GM18861 (cell line): Measurements from ENCODE around the gene NTM.

Experiments used
- ATAC-seq: cut with Tn5 transposase; IDR thresholded peaks from one replicate; pipeline ENCODE4 v1.9.1; 2021; ENCODE audit not compliant: unreplicated experiment

The NTM gene

DNA sequence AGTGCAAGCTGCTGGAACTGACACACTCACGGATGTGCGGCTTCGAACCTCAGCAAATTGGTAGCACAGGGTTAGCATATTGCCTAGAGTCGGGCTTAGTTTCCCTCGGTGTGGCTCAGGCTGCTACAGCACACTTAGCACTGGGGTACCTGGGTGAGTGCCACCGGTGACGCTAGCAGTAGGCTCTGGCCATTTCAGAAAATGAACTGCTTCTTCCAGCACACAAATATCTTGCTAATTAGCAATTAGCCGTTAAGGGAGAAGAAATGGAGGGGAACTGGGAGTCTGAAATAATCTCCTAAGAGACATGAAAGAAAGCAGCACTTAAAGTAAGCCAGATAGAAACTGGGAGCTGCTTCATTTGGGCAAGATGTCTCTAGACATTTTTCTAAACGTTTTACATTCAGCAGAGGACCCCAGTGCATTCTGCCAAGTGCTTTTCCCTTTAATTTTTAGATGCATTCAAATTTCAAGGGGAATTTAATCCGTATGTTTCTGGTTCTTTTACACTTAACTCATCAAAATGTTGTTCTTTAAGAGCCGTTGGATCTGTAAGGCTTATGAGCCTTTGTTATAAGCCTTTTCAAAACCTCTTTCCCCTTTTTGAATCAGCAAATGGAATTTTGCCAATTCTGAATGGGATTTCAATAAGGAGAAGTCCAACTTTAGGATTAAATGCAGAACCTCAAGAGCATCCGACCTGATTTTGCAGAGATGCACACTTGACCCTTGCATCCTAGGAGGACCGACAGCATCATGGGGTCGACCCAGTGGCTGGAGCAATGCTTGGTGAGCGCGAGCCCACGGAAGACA, 708.1 kb downstream of the NTM start:
- no peak for ATAC-seq

DNA sequence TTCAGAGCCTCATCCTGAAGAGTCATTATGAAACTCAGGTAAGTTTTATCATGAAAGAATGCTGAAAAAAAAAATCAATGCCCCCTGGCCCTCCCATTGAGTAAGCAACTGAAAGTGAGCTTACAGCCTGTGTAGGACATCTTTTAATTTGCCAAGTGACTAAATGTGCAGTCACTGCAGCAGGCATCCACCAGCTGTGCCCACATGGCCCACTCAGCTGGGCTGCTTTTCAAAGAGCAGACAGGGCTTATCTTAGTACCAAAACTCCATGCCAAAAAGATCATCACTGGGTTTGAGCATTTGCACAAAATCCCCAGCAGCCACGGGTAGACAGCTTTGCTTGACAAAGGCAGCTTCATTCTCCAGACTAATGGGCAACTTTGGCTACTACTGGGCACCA, 709.7 kb downstream of the NTM start:
- no peak for ATAC-seq

DNA sequence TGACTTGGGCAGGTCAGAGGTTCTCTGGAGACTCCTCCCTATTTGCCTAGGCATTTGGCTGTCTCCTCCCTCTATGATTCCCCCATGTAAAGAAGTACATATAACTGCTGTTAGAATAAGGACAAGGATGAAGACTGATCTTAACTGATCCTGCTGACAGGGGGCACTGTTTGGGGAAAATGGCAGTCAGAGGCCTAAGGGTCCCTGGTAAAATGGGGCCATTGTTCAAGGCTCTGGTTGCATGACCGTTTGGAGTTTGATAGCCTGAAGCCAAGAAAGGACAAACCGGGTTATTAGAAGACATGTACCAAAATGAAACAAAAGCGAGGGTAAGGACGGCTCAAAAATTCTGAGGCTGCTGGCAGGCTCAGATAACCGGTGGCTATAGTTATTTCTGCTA, 712.2 kb downstream of the NTM start:
- no peak for ATAC-seq

DNA sequence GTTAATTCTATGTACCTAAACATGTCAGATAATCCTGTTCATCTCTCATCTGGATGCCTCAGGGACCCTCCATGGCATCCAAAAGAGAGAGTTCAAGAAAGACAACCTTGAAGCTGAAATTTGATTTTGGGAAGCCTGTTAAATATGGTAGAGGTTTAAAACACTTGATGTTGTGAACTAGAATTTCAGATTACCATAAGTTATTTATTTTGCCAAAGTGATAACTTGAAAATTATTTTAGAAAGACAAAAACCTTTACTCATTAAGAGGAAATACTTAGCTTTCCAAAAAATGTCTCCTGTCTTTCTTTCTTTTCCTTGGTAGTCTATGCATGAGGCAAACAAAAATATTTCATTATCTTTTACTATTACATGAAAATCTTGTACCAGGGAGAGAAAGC, 714.0 kb downstream of the NTM start:
- no peak for ATAC-seq

GRCh38 chr11:132087148-132087547, 716.7 kb downstream of the NTM start:
- ATAC-seq: no peak

GRCh38 chr11:132088551-132088950, 718.1 kb downstream of the NTM start:
- ATAC-seq: no peak

DNA sequence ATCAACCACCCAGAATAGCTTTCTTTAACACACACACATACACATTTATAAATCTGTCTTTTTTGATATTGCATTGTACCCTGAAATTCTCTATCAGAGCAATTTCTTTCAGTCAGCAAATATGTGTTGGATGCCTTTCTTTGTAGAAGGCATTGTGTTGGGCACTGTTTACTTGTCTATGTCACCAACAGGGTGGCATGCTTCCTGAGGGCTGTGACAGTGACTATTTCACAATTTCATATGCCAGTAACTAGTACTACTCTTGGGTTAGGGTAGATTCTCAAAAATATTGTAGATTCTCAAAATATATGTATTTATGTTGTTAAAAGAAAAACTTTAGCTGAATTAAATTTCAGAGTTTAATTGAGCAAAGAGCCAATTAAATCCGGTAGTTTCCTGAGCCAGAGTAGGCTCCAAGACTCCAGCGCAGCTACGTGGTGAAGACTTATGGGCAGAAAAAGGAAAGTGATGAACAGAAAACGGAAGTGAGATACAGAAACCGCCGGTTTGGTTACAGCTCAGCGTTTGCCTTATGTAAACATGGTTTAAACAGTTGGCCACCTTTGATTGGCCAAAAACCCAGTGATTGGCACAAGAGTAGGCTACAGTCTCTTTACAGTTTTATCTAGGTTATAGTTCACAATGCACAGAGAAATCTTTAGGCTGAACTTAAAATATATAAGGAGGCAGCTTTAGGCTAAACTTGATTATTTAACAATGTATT, 723.3 kb downstream of the NTM start:
- ATAC-seq: no peak

GRCh38 chr11:132094598-132094997, 724.2 kb downstream of the NTM start:
- ATAC-seq: no peak

- no peak for ATAC-seq
Measured at GRCh38 chr11:132095230-132096131, 725.1 kb downstream of the NTM start.

- no peak for ATAC-seq
Measured at GRCh38 chr11:132096132-132096825, 725.9 kb downstream of the NTM start.

- peak; percentile 52 for ATAC-seq
Measured at GRCh38 chr11:132099692-132100091, 729.3 kb downstream of the NTM start.

- no peak for ATAC-seq
Measured at GRCh38 chr11:132100583-132100982, 730.2 kb downstream of the NTM start.

GRCh38 chr11:132101881-132102280, 731.5 kb downstream of the NTM start:
- no peak for ATAC-seq

DNA sequence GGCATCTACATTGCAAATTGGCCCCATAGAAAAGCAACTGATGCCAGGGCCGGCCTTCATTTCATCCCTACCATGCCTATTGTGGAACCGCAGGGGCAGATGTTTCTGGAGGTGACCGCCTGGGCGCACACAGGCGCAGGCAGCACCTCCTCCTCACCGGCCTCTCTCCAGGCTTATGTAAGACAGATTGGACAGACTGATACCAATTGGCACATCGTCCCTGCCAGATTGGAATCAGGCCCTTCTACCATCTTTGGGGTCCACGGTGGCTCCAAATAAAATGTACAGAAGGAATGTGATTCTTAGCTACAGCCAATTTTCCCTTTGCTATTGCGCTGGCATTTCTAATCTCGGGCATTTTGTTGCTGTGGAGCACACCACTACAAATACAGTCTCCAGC, 732.6 kb downstream of the NTM start:
- ATAC-seq: no peak

DNA sequence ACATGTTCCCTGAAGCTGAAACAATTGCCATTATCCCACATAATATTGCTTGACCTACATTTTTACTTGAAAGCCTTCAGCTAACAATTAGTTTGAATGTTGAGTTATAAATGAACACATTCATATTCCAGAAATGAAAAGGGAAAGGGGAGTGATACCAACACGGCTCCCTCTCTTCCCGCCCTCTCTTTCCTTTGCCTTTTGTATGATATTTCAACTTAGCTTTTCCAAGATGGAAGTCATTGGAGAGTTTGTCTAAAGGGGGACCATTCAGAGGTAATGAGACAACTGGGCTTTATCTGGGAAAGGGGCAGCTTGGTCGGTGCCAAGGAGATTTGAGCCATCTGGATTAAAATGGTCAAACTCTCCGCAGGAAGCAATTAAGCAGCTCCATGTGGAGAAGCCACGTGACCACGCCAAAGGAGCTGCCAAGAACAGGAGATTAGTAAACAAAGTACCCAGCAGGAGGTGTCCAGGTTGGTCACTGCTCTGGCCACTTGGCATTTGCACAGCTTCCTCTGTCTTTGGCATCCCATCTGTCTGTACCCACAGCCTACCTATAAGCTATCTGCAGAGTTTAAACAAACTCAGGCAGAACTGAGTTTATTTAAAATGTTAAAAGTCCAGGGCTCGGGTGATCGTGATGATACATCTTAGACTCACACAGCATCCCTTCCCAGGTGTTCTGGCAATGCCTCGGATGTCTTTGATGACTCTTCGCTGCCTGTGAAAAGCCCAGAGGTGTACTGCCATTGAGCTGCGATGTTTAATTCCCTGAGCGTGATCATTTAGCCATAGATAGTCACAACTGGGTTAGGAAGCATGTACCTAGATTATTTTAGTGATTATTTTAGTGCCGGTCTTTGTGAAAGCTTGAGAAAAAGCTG, 735.9 kb downstream of the NTM start:
- ATAC-seq: no peak

DNA sequence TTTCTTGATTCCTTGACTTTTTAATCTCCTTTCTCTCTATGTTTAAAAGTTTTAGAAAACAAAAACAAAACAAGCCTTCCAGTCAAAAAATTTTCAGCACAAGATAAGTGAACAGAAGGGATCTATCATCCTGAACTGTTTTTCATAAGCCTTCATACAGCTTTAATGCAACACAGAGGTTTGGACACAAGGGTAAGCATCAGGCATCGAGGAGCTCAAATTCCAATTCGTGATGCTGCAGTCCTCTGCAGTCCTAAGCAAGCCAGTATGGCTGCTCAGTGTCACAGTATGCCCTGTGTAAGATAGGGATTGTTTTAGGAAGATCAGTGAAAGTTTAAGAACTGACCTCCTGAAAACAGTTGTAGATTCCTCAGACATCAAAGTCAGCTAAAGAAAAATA, 740.9 kb downstream of the NTM start:
- ATAC-seq: no peak

DNA sequence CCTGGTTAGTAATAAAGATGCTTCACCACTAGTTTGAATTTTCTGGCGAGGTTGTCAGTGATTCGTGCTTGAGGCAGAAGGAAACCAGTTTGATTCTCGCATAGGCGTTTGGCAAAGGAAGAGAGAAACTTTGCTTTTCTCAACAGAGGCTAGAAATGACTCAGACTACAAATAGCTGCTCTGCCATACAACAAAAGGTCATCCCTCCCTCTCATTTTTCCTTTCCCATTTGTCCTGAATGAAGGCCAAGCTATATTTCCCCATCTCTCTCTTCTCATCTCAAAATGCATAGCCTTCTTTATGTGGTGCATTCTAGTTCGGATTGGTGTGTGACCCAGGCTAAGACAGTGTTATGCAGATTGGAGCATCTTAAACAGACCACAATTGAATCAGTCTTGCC, 741.4 kb downstream of the NTM start:
- no peak for ATAC-seq

GRCh38 chr11:132112846-132113245, 742.4 kb downstream of the NTM start:
- no peak for ATAC-seq

DNA sequence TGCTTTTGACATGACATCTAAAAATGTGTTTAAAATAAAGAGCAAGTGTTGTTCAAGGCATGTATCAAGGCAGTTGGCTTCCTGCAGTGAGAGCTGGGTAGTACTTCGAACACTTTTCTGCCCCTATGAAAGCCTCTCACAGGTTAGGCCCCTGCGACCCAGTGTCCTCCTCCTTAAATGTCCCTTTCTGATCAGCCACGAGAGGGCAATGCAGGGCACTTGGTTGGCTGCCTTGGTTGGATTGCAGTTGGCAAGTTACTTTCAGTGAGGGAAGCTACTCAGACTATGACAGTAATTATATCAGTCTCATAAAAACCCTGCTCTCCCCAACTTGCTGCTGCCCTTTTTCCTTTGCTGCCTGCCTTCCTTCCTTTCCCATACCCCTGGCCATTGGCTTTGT, 743.8 kb downstream of the NTM start:
- ATAC-seq: no peak

DNA sequence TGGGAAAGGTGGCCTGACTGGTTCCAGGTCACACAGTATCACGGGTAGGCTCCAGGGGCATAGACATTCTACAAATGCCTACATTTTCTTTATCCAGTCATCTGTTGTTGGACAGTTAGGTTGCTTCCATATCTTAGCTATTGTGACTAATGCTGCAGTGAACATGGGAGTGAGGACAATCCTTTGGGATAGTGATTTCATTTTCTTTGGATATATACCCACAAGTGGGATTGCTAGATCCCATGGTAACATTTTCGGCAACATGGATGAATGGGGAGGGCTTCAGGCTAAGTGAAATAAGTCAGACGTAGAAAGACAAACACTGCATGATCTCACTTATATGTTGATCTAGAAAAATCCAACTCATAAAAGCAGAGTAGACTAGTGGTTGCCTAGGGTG, 744.3 kb downstream of the NTM start:
- no peak for ATAC-seq
